H7 (cell line): Measurements from ENCODE around the gene CHST15. TPM values are rescaled to one million over a fixed set of nuclear protein-coding genes. Genes with fewer than 3 reads are reported as not detected.

Source experiments
- DNase-seq: peaks from one replicate; pipeline ENCODE4 v3.0.0; 2012
- H3K27me3 ChIP-seq: 2 replicates; pipeline ENCODE4 v1.6.0; 2011; ENCODE audit warnings: mild to moderate bottlenecking, low read length; ENCODE audit not compliant: control insufficient read depth, insufficient read depth
- H3K36me3 ChIP-seq: replicated peaks from 2 replicates; pipeline ENCODE4 v1.5.1; 2011; ENCODE audit warnings: low read length; ENCODE audit not compliant: control insufficient read depth, insufficient read depth
- H3K4me3 ChIP-seq: 2 replicates; pipeline ENCODE4 v1.5.1; 2011; ENCODE audit warnings: low read depth, mild to moderate bottlenecking, control low read depth, low read length, moderate library complexity; ENCODE audit not compliant: insufficient read depth
- total RNA-seq: library from RNA; depleted of rRNA; stranded (reverse); fragments of >200 nt; shearing (Covaris generic); gene quantifications from 2 replicates; pipeline ENCODE4 v1.2.3, GENCODE V29; 2014

Gene CHST15
- total RNA-seq, 1 experiment from 2014 or later = 18.4 TPM

DNA sequence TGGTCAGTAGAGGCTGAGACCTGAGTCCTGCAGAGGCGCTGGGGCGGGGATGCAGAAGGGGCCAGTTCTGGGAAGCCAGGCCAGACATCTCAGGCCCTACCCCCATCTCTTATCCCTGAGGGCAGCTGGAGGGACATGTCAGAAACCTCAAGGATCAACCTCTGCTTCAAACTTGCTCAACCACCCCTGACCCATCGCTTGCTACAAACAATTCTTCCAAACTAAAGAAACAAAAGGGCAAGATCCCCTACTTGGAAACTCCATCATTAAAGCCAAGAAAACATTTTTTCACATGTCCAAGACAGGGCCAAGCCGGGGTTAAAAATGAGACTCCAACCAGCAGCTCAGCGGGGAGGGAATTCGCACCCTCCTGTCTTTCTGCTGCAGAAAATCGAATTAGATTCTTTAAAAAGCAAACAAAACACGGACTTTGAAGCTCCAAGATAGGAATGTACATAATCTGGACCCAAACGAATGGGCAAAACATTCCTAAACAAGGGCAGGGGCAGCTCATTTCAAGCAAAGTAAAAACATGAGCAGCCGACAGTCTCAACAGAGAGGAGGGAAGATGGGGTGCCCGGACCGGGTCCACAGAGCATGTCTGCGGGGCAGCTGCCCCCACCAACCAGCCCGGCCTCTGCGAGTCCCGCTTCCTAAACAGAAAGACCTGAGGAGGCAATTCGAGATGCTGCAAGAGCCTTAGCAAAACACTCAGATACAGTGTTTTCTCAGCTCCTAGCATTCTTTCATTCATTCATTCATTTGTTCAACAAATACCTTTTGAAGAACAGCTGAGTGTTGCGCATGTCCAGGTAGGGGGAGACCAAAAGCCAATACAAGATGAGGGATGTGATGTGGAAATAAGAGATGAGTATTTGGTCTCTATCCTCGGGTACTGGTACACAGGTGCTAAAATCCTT is 44.8 kb downstream of the CHST15 start:
- H3K36me3 ChIP-seq = no peaks in the 10 kb centered on the region
- no peak for DNase-seq
- no peaks in the 10 kb centered on the region for H3K27me3 ChIP-seq
- H3K4me3 ChIP-seq = no peak overlapping the region

DNA sequence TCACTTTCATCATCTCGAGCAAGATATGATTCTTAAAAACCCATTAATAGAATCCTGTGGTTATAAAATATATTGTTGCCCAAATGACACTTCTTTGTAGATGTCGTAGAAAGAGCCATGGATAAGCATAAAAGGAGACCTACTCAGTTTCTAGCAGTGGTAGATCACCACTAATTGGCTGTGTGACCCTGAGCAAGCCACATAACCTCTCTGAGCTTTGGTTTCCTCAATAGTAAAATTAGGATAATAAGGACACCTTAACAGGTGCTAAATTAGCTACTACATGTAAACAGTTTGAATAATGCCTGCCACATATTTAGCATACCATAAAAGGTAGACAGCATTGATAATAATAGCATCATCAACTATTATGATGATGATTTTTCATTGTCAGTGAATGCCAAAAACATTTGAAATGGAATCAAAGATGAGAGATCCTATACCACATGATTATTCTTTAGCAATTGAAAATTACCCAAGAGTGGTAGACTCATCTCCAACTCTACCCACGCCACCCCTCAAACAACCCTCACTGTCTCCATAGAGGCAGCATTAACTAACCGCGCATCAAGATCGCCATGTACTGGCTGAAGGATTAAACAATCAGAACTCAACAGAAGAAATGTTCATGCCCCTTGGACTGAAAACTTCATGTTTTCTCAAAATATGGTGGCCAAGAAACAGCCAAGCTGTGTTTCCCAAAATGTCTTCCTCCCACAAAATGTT is 45.8 kb downstream of the CHST15 start:
- no peak for DNase-seq
- no peak overlapping the region for H3K4me3 ChIP-seq
- no peaks in the 10 kb centered on the region for H3K36me3 ChIP-seq
- no peaks in the 10 kb centered on the region for H3K27me3 ChIP-seq

DNA sequence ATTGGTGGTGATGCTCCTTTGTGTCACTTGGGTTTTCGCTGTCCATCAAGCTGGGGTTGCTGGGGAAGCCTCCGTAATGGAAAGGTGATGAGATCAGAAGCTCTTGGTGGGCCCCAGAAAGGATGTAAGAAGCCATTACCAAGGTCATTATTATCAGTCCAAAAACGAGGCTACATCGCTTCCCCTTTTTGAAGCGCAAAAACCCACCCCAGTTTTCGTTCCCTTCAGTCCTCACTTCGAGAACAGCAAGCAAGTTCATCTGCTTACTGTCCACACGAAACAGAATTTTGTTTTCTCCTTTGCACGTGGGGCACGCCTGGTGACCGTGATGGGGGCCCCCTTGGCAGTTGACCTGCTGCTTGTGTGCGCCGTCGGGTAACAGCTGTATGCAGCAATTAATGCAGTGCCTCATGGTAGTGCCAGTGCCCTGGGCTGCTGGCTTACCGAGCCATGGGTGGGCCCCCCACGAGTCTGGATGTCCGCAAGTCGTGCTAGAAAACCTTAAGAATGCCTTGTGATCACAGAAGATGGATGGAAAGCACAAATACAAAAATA is 47.5 kb downstream of the CHST15 start:
- DNase-seq = no peak
- no peaks in the 10 kb centered on the region for H3K27me3 ChIP-seq
- H3K4me3 ChIP-seq = no peak overlapping the region

DNA sequence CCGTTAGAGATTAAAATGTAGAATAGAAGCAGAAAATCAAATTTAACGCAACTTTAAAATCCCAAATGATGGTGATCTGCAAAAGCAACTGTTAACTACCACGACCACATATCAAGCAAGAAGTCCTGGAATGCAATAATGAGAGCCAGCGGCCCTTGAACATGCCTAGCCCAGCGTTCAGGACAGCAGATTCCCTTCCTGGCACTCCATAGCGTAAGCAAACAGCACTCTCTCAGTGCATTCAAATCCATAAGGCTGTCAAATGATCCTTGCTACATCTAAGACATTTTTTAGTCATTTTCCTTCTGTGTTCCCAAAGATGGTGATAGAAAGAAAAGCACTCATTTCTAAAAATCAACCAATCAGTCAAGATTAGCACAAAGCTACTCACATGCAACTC is 48.1 kb downstream of the CHST15 start:
- H3K27me3 ChIP-seq = no peaks in the 10 kb centered on the region

More for the DNA sequence above, 47.5 kb downstream of the CHST15 start:
- no peaks in the 10 kb centered on the region for H3K36me3 ChIP-seq

DNA sequence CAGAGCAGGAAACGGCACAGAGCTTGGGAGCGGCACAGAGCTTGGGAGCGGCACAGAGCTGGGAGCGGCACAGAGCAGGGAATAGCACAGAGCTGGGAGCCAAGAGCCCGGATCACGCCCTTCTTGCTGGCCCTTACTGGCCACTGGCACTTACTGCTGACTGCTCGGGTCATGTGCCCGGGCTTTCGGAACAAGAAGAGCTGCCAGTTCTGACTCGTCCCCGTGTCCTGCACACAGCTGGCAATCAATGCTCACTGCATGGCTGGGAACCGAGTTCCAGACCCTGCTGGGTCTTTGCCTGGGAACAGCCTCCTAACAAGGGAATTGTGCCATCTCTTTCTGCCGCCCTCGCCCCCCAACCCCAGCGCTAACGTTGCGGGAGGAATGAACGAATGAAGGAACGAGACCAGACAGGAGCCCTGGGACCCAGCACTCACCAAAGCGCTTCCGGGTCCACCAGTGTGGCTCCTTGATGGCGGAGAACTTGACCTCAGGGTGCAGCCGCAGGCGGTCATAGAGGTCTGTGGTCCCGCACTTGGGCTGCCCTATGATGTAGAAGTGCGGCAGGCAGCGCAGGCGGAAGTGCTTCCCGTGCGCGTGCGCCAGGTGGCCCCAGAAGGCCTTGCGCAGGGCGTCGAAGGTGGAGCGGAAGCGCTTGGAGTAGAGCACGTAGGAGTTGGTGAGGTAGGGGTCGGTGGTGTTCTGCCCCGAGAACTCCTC is 49.1 kb downstream of the CHST15 start:
- no peak for DNase-seq
- H3K36me3 ChIP-seq = no peaks in the 10 kb centered on the region
- H3K4me3 ChIP-seq = no peak overlapping the region

More for the DNA sequence above, 48.1 kb downstream of the CHST15 start:
- Histone ChIP-seq H3K36me3 (no peaks in the 10 kb centered on the region), H3K4me3 (no peak overlapping the region)
- no peak for DNase-seq

DNA sequence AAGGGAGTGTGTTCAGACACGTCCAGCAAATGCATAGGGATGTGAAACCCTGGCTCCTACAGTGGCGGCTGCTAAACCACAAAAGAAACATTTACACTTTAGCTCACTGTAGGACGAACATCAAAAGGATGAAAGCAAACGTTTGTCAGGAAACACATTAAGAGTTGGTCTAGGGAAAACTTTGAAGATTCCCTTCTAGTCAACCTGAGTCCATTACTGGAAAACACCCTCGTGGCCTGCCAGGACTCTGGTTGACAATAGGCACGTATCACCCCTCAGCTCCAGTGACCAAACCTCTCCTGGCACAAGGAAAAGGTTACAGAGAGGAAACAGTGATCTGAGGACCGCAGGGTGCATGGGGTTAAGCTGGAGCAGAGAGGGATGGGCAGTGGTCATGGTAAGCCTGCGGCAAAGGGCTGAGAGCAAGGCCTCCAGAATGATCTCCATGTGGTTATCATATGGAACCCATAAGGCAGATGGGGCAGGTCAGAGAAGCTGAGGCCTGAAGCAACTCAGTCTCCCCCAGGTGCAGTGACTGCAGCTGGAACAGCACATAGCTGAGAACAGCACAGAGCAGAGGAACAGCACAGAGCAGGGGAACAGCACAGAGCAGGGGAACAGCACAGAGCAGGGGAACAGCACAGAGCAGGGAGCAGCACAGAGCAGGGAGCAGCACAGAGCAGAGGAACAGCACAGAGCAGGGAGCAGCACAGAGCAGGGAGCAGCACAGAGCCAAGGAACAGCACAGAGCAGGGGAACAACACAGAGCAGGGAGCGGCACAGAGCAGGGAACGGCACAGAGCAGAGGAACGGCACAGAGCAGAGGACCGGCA is 49.9 kb downstream of the CHST15 start:
- Histone ChIP-seq H3K36me3 (no peaks in the 10 kb centered on the region), H3K4me3 (no peak overlapping the region), H3K27me3 (no peaks in the 10 kb centered on the region)
- no peak for DNase-seq

More for the DNA sequence above, 49.1 kb downstream of the CHST15 start:
- no peaks in the 10 kb centered on the region for H3K27me3 ChIP-seq

DNA sequence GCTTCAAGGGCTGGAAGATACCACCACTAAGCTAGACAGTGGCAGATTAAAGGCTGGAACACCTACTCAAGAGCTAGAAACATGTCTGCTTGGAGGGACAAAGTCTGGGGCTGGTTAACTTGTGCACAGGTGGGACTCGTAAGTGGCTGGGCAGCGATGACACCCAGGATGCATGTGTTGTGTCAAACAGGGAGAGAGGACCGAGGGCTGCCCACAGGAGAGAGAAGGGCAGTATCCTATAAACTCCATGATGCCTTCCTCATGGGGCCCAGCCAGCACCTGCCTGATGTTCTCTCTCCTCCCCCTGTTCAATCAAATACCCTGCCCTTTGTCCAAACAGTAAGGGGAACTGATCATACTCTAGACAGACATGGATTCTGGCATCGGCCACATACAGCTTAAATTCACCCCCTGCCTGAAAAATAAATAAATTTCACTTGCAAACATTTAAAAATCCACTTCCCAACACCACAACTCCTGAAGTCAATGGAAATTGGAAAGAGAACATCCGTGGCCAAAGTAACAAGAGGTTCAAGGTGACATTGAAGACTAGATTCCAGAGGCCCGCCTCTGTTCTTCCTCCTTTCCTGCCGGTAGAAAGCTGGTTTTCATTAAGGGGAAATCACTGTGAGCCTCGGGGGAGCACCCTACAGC is 50.6 kb downstream of the CHST15 start:
- DNase-seq = no peak
- no peaks in the 10 kb centered on the region for H3K27me3 ChIP-seq
- no peak overlapping the region for H3K4me3 ChIP-seq
- H3K36me3 ChIP-seq = no peaks in the 10 kb centered on the region; the same call in 1 of the 2 replicates

DNA sequence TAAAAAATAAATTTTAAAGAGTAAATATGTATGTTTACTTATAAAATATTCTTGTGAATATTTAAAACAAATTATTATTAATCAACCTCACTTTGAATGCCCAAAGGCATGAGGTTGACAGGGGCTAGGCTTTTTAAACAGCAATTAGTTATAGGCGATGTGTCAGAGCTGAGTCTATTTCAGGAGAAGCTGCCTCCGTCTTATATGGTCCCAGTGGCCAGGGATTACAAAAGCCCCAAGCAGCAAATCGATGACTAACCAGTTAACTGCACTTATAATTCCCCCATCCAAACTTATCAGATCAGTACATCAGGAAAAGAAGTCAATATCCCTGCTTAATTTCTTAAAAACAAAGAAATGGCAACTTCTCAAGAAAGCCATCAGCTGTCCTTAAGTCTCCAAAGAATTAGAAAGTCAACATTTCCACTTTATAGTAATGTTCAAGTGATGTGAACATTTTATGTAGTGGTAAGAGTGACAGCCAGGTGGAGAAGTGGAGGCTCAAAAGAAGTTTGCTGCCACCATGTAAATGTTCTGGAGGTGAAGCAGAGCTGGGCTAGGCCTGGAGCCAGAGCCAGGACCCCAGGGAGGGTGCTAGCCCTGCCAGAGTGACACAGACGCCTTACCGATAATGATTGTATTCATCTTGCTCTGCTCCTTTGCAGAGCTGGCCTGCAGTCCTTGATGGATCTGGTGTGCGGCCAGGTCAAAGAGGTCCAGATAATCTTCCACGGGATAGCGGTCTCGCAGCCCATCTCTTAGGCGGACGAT is 51.5 kb downstream of the CHST15 start:
- no peaks in the 10 kb centered on the region; the same call in 1 of the 2 replicates for H3K36me3 ChIP-seq
- H3K4me3 ChIP-seq = no peak overlapping the region
- DNase-seq = no peak
- H3K27me3 ChIP-seq = no peaks in the 10 kb centered on the region

DNA sequence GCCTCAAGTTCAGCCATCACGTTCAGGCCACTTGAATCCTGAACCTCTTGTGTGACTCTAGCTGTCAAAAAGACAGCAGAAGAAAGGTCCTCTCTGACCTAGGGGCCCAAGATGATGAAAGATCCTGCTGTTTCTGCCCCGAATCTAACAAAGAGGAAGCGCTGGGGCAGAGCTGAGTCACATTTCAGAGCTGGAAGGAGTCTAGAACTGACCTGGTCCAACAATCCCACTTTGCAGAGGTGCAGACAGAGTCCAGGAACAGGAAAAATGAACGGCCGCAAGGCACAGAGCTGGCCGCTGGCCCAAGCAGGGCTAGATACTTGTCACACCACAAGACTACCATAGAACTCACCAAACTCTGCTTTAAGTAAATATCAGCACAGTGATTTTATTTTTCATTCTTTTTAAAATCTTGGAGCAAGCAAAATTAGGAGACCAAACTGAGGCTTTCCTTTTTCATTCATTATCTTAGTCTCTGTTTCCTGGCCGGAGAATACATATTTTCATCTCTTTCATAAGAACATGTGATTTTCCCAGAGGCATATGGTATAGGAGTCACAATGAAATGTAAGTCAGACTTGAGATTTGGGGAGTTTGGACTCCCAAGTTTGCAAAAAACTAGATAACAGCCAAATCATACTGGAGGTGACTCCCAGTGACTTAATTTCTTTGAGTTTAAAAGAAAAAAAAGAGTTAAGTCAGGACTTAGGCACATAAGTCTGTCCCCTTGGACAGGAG is 52.8 kb downstream of the CHST15 start:
- Histone ChIP-seq H3K27me3 (no peaks in the 10 kb centered on the region), H3K4me3 (no peak overlapping the region), H3K36me3 (no peaks in the 10 kb centered on the region; the same call in 1 of the 2 replicates)
- DNase-seq = no peak

DNA sequence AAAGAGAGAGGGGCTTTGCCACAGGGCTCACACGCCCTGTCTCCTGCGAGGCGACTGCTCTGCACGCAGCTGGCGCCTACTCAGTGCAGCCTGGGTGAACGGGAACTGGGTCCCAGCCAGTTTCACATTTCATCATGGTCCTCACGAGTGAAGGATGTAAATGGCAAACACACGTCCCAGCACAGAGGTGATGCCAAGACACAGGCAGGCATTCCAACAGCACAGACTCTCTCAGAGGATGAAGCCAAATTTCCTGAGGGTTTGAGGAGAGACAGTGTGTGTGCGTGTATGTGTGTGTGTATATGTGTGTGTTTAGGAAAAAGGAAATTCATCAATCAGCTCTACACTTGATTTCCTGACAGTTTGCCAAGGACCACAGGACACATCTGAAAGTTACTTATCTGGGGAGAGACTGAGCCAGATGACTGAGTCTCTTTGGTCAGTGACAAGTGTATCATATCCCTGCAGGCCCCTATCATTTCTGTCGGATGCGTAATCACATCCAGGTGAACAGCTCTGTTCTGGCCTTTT is 53.9 kb downstream of the CHST15 start:
- H3K27me3 ChIP-seq = no peaks in the 10 kb centered on the region
- no peaks in the 10 kb centered on the region; the same call in 1 of the 2 replicates for H3K36me3 ChIP-seq
- H3K4me3 ChIP-seq = no peak overlapping the region
- DNase-seq = no peak

DNA sequence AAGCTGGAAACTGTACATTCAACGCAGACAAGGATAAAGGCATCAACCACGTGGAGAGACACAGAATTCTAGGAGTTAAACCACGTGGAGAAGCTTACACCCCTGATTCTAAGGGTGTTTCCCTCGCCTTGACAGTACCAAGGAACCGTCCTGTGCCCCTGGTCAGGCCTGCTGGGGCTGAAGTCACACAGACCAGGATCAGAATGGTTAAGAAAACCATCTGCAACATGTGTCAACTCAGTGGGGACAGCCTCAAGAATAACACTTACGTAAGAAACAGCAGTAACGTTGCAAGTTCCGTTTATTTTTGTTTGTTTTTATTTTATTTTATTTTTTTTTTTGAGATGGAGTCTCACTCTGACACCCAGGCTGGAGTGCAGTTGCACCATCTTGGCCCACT is 55.6 kb downstream of the CHST15 start:
- Histone ChIP-seq H3K27me3 (no peaks in the 10 kb centered on the region), H3K4me3 (no peak overlapping the region), H3K36me3 (no peaks in the 10 kb centered on the region; the same call in 1 of the 2 replicates)
- DNase-seq = no peak

DNA sequence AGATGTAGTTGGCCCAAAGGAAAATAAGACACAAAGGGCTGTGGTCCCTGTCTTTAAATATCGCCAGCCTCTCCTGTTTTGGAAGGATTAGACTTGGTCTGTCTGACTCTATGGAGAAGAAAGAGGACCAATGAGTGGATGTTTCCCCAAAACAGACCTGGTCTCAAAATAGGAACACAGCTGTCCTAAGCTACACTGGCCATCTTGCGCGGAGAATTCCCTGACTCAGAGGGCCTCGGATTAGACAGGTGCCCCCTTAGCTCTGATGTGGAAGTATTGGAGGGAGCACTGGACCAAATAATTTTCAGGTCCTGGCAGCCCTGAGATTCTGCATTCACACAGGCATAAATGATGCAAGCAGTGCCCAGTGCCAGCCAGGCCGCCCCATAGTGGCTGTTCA is 56.1 kb downstream of the CHST15 start:
- H3K4me3 ChIP-seq = no peak overlapping the region
- no peaks in the 10 kb centered on the region; the same call in 1 of the 2 replicates for H3K36me3 ChIP-seq
- H3K27me3 ChIP-seq = no peaks in the 10 kb centered on the region
- no peak for DNase-seq
